Measurements from ENCODE around the gene CCDC33.

CCDC33 gene

GRCh38 chr15:74233373-74233772 is 2.8 kb upstream of the CCDC33 start:
- DNase-seq: no peak

DNA sequence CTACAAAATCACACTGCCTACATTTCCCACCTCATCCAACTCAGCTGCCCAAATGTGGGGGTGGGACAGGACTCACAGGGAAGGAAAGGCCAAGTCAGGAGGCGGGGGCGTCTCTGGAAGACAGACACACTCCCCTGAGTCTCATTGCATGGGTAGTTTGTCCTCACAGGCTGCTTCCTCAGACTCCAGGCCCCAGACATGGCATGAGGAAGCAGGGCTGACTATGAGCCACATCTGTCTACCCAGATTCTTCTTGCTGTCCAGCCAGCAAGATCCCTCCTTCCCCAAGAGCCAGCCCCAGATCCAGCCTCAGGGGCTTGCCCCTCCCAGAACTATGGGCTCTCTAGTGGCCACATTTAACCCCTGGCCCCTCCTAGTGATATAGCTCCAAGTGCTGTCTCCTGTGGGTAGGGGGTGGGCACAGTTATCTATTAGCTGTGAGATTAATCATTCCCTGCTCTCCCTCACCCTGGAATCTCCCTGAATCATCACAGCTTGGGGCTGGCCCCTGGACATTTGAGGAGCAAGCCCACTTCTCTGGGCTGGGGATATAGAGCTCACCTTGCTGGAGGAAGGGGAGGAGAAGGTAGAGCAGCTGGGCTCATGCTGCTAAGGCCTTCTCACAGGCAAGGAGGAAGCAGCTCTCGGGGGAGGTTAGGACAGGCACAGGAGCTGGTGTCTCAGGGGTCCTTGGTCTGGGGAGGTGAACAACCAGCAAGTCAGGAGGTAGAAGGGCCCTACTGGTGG is 2.1 kb upstream of the CCDC33 start:
- DNase-seq: no peak

- DNase-seq: no peak
These were observed 1.6 kb upstream of the CCDC33 start for GRCh38 chr15:74234598-74234875.

DNA sequence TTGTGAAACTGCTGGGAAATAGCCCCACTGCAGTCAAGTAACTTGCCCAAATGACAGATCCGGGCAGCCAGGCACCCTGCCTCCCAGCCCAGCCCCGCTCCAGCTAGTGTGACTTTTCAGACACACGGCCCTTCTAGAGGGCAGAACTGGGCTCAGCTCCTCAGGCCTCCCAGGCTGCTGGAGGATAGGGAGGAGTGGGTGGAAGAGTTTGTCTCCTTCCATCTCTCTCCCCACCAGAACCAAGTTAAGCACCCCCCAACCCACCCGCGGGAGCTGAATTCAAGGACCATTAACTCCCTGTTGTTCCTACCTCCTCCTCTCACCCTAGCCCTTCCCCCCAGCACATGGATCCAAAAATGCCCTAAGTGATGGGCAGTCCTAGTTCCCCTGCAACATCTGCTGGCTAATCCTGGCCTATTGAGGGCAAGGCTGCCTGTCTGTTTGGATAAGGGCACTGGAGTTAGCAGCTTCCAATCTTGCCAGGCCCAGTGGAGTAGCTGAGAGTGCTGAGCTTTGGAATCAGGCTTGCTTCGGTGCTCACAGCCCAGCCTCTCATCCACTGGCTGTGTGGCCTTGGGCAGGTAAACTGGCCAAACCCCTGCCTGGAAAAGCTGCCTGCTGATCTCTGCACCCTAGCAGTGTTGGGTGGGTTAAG is 3.1 kb downstream of the CCDC33 start:
- DNase-seq: no peak

- DNase-seq: no peak
These were observed 4.0 kb downstream of the CCDC33 start for GRCh38 chr15:74240002-74240568.

- DNase-seq: no peak
These were observed 4.9 kb downstream of the CCDC33 start for GRCh38 chr15:74240897-74241614.

DNA sequence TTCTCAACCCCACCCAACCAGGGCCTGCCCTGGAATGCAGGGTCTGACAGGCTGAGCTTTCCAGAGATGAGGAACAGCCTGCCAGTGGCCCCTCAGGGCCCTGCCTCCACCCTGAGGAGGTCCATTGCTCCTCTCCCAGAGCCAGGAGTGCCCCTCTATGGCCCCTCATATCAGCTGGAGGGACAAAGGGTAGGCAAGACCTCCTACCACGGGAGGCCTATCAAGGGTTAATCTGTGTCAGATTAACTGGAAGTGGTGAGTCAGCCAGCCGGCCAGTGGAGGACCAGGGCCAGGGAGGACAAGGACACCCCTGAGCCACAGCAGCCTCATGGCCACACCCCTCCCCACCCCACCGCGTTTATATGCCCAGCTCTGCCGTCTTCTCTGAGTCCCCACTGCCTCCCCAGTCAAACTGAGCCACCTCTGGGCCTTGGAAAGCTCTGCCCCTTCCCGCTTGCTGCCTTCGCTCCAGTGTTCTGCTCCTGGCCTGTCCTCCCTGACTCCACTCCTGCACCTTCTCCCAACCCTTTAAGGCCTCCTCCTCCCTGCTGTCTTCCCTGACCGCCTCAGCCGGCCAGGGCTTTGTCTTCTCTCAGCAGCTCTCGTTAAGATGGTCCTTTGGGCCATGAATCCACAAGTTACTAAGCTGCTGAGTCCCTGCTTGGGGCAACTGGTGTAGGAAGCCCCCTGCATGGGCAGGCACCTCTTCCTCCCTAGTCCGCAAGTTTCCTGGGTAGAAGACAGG is 6.5 kb downstream of the CCDC33 start:
- no peak for DNase-seq

DNA sequence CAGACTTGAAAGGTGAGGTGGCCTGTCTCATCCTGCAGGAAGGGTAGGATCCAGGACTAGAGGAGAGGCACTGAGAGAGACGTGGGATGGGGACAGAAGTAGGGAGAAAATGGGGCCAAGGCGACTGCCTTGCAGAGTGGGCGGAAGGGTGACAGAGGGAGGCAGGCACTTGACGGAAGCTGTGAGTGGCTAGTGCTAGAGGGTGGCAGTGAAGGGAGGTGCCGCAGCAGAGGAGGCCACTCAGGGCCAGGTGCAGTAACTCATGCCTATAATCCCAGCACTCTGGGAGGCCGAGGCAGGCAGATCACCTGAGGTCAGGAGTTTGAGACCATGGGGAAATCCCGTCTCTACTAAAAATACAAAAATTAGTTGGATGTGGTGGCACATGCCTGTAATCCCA is 7.3 kb downstream of the CCDC33 start:
- no peak for DNase-seq

DNA sequence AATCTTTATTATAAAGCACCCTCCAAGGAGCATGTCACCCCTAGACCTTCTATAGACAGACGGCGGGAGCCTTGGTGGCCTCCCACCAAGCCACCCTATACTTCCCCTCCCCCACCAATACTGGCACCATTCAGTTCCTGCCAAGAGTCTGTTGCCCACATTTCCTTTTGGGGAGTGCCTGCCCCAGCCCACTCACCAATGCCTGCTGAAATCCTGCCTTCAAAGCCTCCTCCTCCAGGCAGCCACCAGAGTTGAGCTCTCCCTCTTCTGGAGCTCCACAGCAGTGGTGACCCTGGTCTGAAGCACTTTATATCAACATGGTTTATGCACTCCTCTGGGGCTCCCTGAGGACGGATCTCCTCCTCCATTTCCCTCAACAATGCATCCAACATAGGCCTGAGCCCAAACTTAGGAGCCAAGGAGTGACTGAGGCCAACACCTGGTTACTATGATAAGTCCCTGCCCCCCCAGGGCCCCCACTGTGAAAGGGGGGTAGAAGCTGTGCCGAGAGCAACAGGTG is 8.8 kb downstream of the CCDC33 start:
- DNase-seq: no peak

DNA sequence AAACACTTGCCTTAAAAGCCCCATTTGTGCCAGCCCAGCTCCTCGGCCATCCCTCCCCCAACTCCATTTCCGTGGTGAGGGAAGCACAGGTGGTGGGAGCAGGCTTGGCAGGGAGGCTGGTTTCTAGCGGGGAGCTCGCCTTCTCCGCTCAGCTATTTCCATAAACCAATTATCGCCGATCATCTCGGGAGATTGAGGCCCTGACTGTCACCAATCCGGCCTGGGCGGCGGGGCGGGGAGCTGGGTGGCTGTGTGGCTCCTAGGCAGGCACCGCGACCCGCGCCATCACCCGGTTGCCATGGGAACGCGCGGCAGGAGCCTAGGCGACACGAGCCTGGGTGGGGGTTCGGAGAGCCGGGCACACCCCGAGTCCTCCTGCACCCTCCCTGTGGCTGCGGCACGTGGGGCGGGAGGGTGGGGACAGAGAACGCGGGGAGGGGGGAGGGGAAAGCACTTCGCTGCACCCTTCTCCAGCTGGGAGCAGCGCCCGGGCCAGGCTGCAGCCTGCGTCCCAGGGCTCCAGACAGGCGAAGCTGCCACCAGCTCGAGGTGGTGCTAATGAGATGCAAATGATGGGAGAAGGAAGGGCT is 9.3 kb downstream of the CCDC33 start:
- DNase-seq: no peak

GRCh38 chr15:74250266-74250665 is 14.1 kb downstream of the CCDC33 start:
- DNase-seq: no peak

DNA sequence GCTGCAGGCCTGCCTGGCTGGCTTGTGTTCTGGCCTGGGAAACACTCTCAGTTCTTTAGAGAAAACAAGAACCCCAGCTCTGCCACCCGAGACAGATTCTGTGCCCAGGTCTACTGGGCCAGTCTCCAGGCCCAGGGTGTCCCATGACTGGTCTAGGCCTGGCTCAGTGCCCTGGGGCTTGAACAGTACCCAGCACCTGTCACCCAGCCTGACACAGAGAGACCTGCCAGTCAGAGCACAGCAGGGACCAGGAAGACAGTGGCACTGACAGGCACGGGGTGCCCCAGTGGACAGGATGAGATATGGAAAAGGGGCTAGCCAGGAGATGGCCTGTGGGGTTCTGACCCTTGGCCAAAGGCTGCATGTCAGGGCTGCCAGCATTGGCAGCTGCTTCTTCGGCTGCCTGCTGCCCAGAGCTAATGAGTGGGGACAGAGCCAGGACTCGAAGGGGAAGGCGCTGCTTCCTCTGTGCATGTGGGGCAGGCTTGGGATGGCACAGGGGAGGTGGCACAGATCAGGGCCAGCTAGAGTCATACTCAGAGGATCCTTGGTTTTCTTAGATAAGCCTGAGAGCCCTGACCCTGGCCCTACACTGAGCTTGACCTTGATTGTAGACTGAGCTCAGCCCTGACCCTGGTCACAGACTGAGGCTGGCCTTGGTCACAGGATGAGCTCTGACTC is 15.1 kb downstream of the CCDC33 start:
- no peak for DNase-seq

DNA sequence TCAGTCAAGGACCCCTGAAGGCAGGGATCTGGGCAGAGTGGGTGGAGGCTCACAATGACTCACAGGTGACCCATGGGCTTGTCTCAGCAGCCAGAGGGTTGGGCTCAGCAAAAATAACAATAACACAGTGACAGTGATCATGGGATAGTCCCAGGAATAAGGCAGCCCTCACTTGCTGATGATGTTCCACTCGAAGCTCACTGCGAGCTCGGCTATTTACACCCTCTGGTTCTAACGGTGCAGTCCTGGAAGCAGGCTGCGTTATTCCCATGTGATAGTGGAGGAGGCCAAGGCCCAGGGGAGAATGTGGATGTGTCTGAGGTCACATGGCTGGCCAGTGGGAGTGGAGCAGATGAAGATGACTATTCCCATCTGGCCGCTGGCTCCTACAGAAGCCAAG is 16.2 kb downstream of the CCDC33 start:
- DNase-seq: no peak

- no peak for DNase-seq
These were observed 16.6 kb downstream of the CCDC33 start for GRCh38 chr15:74252721-74253120.

DNA sequence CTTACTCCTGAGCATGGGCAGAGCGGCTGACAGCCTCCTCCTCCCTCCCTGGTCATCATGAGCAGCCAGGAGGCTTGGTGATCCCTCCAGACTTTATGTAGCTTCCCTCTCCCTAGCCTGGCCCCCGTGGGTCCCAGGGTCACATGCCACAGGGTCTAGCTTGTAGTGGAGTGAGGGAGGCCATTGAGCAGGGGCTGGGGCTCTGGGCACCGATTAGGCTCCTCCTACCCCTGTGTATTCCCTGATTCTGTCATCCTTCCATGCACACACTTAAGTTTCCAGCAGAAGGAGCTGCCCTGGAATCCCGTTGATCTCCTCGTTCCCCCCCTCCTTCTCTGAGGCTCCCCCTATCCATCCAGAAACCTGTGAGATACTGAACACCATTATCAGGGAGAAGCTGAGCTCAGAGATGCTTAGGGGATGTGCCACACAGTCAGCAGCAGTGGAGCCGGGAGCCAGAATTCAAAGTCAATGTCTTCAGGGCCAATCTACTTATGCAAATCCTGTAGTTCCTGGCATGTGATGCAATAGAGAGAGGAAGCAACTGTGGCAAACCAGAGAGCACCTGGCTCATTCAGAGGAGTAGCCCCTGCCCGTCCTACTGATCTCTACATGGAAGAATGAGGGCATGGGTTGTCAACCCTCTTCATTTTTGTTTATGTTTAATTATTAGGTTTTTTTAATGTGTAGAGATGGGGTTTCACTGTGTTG is 17.2 kb downstream of the CCDC33 start:
- no peak for DNase-seq

GRCh38 chr15:74257105-74257504 is 21.0 kb downstream of the CCDC33 start:
- DNase-seq: no peak

GRCh38 chr15:74257623-74258022 is 21.5 kb downstream of the CCDC33 start:
- DNase-seq: no peak

DNA sequence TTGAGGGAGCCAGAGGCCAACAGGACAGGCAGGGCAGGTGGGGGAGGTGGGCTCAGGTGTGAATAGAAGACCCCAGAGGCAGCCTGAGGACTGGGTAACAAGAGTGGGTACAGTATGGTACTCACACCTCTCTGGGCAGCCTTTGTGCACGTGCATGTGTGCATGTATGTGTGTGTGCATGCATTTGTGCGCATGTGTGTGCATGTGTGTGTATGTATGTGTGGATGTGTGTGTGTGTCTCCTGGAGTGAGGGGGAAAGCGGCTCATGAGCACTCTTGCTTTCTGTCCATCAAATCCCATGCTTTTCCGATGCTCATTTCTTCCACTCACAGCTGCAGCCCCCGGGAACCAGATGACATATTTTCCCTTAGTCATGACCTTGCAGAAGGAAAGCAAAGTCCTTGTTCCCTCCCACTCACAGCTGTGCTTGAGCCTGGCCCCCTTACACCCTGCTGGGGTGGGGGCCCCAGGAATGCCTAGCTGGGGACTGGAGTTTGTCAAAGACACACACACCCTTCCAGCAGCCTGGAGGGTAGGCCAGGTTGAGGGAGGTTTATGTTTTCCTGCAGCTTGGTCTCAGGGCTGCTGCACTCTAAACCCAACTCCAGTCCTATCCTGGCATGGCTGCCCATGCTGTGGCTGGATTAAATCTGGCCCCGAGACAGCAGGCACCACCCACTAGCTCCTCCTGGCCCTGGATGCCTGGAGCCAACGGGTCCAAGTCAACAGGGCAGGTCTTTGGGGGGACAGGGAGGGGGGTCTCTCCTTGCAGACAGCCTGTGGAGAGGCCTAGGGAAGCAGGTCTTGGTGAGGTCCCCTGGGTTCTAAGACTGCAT is 22.5 kb downstream of the CCDC33 start:
- no peak for DNase-seq

DNA sequence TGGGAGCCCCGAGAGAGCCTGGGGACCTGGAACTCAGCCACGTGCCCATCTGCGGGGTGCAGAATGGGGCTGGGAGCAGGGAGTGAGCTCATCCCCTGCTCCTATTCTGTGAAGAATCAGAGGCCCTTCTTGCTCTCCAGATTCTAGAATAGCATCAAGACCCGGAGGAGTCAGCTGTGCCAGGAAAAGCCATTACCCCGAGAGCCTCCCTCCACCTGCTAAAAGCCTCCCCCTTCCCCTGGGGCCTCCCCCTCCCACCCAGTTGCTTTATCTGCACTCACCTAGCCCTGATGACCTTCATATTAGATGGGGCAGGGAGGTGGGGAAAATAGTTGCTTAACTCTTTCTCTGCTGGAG is 23.1 kb downstream of the CCDC33 start:
- DNase-seq: no peak

DNA sequence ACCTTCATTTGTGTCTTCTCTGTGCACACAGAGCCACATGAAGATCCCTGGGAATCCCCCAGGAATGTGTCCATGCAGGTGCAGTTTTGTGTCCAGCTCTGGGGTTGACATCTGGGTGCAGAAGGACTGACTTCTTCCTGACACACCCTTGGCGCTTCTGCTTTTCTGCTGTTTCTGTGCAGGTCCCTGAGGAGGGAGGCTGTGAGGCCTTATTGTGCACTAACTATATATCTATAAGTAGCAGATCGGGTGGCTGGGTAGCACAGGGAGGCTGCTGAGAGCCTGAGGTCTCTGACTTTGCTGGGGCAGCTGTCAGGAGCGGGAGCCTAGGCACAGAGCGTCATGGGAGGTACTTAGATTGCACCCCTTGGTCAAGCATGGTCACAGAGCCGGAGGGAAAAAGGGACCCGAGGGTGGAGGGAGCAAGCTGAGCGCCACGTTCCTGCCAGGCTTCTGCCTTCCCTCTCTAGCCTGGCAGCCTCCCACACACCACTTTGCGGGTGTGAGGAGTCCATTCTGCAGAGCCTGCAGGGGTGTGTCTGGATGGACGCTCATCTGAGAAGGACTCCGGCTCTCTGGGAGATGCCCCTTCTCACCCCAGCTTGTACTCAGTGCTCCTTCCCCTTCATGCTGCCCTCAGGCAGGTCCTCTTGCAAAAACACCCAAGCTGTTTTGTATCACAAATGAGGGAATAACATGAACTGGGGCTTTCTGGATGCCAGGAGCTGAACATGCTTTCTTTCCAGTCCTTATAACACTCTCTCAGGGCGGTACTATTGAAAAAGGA is 23.9 kb downstream of the CCDC33 start:
- no peak for DNase-seq
